GM12801 (cell line): ENCODE data around the gene RCN2.

Experiments used
- CTCF ChIP-seq: IDR thresholded peaks from one replicate; pipeline ENCODE4 v1.5.1; 2011; ENCODE audit warnings: control low read depth; ENCODE audit not compliant: insufficient read length; ENCODE audit errors: extremely low read depth

Gene RCN2

GRCh38 chr15:76988867-76989780 is 57.6 kb downstream of the RCN2 start:
- no peak for TF ChIP-seq CTCF

GRCh38 chr15:76991048-76991447 is 59.5 kb downstream of the RCN2 start:
- TF ChIP-seq CTCF: no peak

GRCh38 chr15:76991741-76992645 is 60.4 kb downstream of the RCN2 start:
- no peak for TF ChIP-seq CTCF

- TF ChIP-seq CTCF: no peak
Observed at GRCh38 chr15:76993114-76993725, 61.7 kb downstream of the RCN2 start.

GRCh38 chr15:76994001-76994400 is 62.5 kb downstream of the RCN2 start:
- TF ChIP-seq CTCF: no peak

- no peak for TF ChIP-seq CTCF
Observed at GRCh38 chr15:76994496-76994895, 62.9 kb downstream of the RCN2 start.
